HepG2 (cell line): ENCODE data around the gene LUC7L2. TPM values are rescaled to one million over a fixed set of nuclear protein-coding genes. Genes with fewer than 3 reads are reported as not detected.

ENCODE experiments used
- CTCF ChIP-seq: sonication (generic); formaldehyde crosslinking; IDR thresholded peaks from 2 replicates; pipeline ENCODE4 v1.5.0; 2020; ENCODE audit warnings: mild to moderate bottlenecking, missing genetic modification reagents, moderate library complexity
- DDIT3 ChIP-seq: sonication (generic); formaldehyde crosslinking; IDR thresholded peaks from 2 replicates; pipeline ENCODE4 v1.4.0; 2020; ENCODE audit warnings: mild to moderate bottlenecking, missing genetic modification reagents
- FUBP1 ChIP-seq: sonication (generic); formaldehyde crosslinking; IDR thresholded peaks from 2 replicates; pipeline ENCODE4 v1.5.1; 2020; ENCODE audit warnings: missing genetic modification reagents, mild to moderate bottlenecking, borderline replicate concordance
- KDM3A ChIP-seq: IDR thresholded peaks from 2 replicates; pipeline ENCODE4 v1.6.1; 2018; ENCODE audit warnings: low read depth, missing compliant biosample characterization
- NFE2L1 ChIP-seq: sonication (generic); formaldehyde crosslinking; IDR thresholded peaks from 2 replicates; pipeline ENCODE4 v1.4.0; 2020; ENCODE audit warnings: missing genetic modification reagents, mild to moderate bottlenecking, borderline replicate concordance
- NFYC ChIP-seq: IDR thresholded peaks from 2 replicates; pipeline ENCODE4 v1.6.1; 2016; ENCODE audit warnings: missing genetic modification reagents, missing compliant biosample characterization
- SSRP1 ChIP-seq: IDR thresholded peaks from 2 replicates; pipeline ENCODE4 v1.6.1; 2016; ENCODE audit warnings: control low read depth
- THYN1 ChIP-seq: sonication (generic); formaldehyde crosslinking; IDR thresholded peaks from 2 replicates; pipeline ENCODE4 v1.8.1; 2023; ENCODE audit warnings: low read depth, mild to moderate bottlenecking, moderate library complexity, missing genetic modification reagents, borderline replicate concordance
- ZBTB3 ChIP-seq: sonication (generic); formaldehyde crosslinking; IDR thresholded peaks from 2 replicates; pipeline ENCODE4 v1.4.0; 2020; ENCODE audit warnings: low read depth, mild to moderate bottlenecking, moderate library complexity, missing genetic modification reagents, borderline replicate concordance
- ZFP36L2 ChIP-seq: sonication (generic); formaldehyde crosslinking; IDR thresholded peaks from 2 replicates; pipeline ENCODE4 v1.4.0; 2020; ENCODE audit warnings: missing genetic modification reagents
- ZFY ChIP-seq: sonication (generic); formaldehyde crosslinking; IDR thresholded peaks from 2 replicates; pipeline ENCODE4 v1.4.0; 2020; ENCODE audit warnings: missing genetic modification reagents
- ZNF256 ChIP-seq: sonication (generic); formaldehyde crosslinking; conservative IDR thresholded peaks from 2 replicates; pipeline ENCODE4 v1.4.0; 2020; ENCODE audit warnings: missing genetic modification reagents
- ZNF607 ChIP-seq: sonication (generic); formaldehyde crosslinking; IDR thresholded peaks from 2 replicates; pipeline ENCODE4 v1.5.1; 2020; ENCODE audit warnings: missing genetic modification reagents, mild to moderate bottlenecking, borderline replicate concordance
- ZNF740 ChIP-seq: sonication (generic); formaldehyde crosslinking; IDR thresholded peaks from 2 replicates; pipeline ENCODE4 v1.4.0; 2020; ENCODE audit warnings: missing genetic modification reagents
- ZNF790 ChIP-seq: sonication (generic); formaldehyde crosslinking; IDR thresholded peaks from 2 replicates; pipeline ENCODE4 v1.8.0; 2022; ENCODE audit warnings: missing genetic modification reagents, mild to moderate bottlenecking, borderline replicate concordance
- polyA plus RNA-seq, 8 experiments: library from polyadenylated mRNA; depleted of rRNA in 3 of 8; stranded (reverse) in 7 of 8; unstranded in 1 of 8; fragments of >200 nt; fragmentation: Illumina TruSeq in 4 of 8; extraction: Trizol in 4 of 8; gene quantifications; 2 replicates each; pipeline versions ENCODE4 v1.2.1 to v1.2.3, GENCODE V29; 2011 to 2016; ENCODE audit warnings: low read depth in 4 of 8, missing spikeins in 1 of 8, mixed read lengths in 1 of 8; ENCODE audit not compliant: insufficient read depth in 1 of 8
- total RNA-seq, 5 experiments: library from RNA; depleted of rRNA; stranded (reverse); fragments of >200 nt; fragmentation: Illumina TruSeq; extraction: Trizol; gene quantifications; 2 replicates each; pipeline ENCODE4 v1.2.3, GENCODE V29; 2016; ENCODE audit warnings: low read depth in 1 of 5
- TF ChIP-seq, protein P1 (sequence below): sonication (generic); formaldehyde crosslinking; IDR thresholded peaks from 2 replicates; pipeline ENCODE4 v1.9.0; 2021; ENCODE audit warnings: mild to moderate bottlenecking, missing genetic modification reagents
- TF ChIP-seq, protein P2 (sequence below): sonication (generic); formaldehyde crosslinking; IDR thresholded peaks from 2 replicates; pipeline ENCODE4 v1.4.0; 2020; ENCODE audit warnings: missing genetic modification reagents, low read depth, mild to moderate bottlenecking, borderline replicate concordance

Gene LUC7L2
- total and polyA plus RNA-seq, 2 of the 13 experiments (the other 11 are each of a cell fraction or from before 2014, with no cell fraction given) = 17.9 to 50.7 TPM

DNA sequence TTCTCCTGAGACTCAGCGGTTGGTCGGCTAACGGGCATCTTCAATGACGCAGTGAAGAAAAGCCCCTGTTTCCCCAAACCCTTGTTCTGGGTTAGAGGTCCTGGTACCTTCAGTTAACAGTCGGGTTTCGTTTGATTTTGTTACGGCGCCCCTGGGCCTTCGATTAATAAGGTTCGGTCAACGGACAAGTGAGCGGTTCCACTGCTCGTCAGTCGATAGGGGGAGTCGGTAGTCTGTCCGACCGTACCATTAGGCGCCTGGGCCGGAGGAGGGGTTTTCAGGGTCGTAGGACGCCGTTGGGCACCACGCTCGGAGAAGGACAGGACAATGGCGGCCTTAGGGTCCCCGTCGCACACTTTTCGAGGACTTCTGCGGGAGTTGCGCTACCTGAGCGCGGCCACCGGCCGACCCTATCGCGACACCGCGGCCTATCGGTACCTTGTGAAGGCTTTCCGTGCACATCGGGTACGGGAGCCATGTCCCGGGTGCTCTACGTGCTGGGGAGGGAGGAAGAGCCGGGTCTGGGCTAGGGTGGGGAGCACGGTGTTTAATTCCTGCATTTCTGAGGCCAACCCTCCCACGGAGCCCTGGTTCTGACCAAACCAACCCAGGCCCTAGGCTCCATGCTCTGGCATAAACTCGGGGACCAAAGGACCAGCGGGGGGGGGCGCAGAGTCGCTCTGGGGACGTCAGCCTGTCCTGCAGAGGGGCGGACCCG, 18.5 kb upstream of the LUC7L2 start, which contains the start of gene FMC1 (continued):
- TF ChIP-seq, protein P1, sequence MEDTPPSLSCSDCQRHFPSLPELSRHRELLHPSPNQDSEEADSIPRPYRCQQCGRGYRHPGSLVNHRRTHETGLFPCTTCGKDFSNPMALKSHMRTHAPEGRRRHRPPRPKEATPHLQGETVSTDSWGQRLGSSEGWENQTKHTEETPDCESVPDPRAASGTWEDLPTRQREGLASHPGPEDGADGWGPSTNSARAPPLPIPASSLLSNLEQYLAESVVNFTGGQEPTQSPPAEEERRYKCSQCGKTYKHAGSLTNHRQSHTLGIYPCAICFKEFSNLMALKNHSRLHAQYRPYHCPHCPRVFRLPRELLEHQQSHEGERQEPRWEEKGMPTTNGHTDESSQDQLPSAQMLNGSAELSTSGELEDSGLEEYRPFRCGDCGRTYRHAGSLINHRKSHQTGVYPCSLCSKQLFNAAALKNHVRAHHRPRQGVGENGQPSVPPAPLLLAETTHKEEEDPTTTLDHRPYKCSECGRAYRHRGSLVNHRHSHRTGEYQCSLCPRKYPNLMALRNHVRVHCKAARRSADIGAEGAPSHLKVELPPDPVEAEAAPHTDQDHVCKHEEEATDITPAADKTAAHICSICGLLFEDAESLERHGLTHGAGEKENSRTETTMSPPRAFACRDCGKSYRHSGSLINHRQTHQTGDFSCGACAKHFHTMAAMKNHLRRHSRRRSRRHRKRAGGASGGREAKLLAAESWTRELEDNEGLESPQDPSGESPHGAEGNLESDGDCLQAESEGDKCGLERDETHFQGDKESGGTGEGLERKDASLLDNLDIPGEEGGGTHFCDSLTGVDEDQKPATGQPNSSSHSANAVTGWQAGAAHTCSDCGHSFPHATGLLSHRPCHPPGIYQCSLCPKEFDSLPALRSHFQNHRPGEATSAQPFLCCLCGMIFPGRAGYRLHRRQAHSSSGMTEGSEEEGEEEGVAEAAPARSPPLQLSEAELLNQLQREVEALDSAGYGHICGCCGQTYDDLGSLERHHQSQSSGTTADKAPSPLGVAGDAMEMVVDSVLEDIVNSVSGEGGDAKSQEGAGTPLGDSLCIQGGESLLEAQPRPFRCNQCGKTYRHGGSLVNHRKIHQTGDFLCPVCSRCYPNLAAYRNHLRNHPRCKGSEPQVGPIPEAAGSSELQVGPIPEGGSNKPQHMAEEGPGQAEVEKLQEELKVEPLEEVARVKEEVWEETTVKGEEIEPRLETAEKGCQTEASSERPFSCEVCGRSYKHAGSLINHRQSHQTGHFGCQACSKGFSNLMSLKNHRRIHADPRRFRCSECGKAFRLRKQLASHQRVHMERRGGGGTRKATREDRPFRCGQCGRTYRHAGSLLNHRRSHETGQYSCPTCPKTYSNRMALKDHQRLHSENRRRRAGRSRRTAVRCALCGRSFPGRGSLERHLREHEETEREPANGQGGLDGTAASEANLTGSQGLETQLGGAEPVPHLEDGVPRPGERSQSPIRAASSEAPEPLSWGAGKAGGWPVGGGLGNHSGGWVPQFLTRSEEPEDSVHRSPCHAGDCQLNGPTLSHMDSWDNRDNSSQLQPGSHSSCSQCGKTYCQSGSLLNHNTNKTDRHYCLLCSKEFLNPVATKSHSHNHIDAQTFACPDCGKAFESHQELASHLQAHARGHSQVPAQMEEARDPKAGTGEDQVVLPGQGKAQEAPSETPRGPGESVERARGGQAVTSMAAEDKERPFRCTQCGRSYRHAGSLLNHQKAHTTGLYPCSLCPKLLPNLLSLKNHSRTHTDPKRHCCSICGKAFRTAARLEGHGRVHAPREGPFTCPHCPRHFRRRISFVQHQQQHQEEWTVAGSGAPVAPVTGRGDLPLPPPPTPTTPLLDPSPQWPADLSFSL = no peak
- TF ChIP-seq NFYC (CRISPR knock-in tag) (no peak), THYN1 (CRISPR knock-in tag) (no peak), ZFY (peak; percentile 82), NFE2L1 (CRISPR knock-in tag) (peak; percentile 62; the same call in 1 of the 2 replicates), CTCF (CRISPR knock-in tag) (peak; percentile 68), DDIT3 (CRISPR knock-in tag) (no peak), ZNF740 (CRISPR knock-in tag) (peak; percentile 89), FUBP1 (no peak), SSRP1 (no peak), ZBTB3 (CRISPR knock-in tag) (no peak), ZNF607 (peak; percentile 18; the same call in 1 of the 2 replicates), ZNF790 (CRISPR knock-in tag) (no peak), KDM3A (CRISPR knock-in tag) (0 out of 2 replicates have a peak, but pooled peaks have one; percentile 18), ZFP36L2 (CRISPR knock-in tag) (0 out of 2 replicates have a peak, but pooled peaks have one; percentile 29), ZNF256 (CRISPR knock-in tag) (no peak)
- TF ChIP-seq, protein P2, sequence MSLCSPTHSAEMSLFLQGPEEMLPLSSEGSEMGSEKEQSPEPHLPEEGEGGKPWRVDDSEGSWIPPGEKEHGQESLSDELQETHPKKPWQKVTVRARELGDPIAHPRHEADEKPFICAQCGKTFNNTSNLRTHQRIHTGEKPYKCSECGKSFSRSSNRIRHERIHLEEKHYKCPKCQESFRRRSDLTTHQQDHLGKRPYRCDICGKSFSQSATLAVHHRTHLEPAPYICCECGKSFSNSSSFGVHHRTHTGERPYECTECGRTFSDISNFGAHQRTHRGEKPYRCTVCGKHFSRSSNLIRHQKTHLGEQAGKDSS = peak; percentile 55; the same call in 1 of the 2 replicates
